ENCODE measurements around the gene CEBPB.

CEBPB gene

GRCh38 chr20:50224052-50224451 lies 33.4 kb downstream of the CEBPB start:
- no peak overlapping the region for H3K27ac ChIP-seq (ENCODE audit: low read depth, low read length)

GRCh38 chr20:50224531-50225255 lies 34.1 kb downstream of the CEBPB start:
- H3K79me2 ChIP-seq (ENCODE audit: control insufficient read depth, low read length) = no peaks in the 10 kb centered on the region
- H3K27ac ChIP-seq (ENCODE audit: low read depth, low read length) = no peak overlapping the region
- peaks cover 6% of the 10 kb centered on the region for H3K27me3 ChIP-seq (ENCODE audit: control insufficient read depth, low read length)
- H3K4me1 ChIP-seq (ENCODE audit: control insufficient read depth, low read length) = no peaks in the 10 kb centered on the region; the same call in 1 of the 2 replicates
- H4K20me1 ChIP-seq (ENCODE audit: control insufficient read depth, insufficient read depth, low read depth, low read length) = no peaks in the 10 kb centered on the region
- no peak overlapping the region for H3K4me2 ChIP-seq (ENCODE audit: low read length)
- H3K9me2 ChIP-seq (replicated peaks; ENCODE audit: control insufficient read depth, low read length) = no peaks in the 10 kb centered on the region
- no peak overlapping the region for H3K4me3 ChIP-seq (ENCODE audit: low read length)
- H3K9me3 ChIP-seq (ENCODE audit: control insufficient read depth, insufficient read depth, low read length) = no peaks in the 10 kb centered on the region
- TF ChIP-seq, protein P1, sequence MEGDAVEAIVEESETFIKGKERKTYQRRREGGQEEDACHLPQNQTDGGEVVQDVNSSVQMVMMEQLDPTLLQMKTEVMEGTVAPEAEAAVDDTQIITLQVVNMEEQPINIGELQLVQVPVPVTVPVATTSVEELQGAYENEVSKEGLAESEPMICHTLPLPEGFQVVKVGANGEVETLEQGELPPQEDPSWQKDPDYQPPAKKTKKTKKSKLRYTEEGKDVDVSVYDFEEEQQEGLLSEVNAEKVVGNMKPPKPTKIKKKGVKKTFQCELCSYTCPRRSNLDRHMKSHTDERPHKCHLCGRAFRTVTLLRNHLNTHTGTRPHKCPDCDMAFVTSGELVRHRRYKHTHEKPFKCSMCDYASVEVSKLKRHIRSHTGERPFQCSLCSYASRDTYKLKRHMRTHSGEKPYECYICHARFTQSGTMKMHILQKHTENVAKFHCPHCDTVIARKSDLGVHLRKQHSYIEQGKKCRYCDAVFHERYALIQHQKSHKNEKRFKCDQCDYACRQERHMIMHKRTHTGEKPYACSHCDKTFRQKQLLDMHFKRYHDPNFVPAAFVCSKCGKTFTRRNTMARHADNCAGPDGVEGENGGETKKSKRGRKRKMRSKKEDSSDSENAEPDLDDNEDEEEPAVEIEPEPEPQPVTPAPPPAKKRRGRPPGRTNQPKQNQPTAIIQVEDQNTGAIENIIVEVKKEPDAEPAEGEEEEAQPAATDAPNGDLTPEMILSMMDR (IDR thresholded peaks at IDR 0.05; ENCODE audit: low read depth, low read length, poor library complexity, severe bottlenecking) = peak; percentile 27
- TF ChIP-seq EZH2phosphoT487 (IDR thresholded peaks at IDR 0.05; ENCODE audit: borderline replicate concordance, low read length) = no peak
- H3F3A ChIP-seq (ENCODE audit: control insufficient read depth, insufficient read depth) = no peaks in the 10 kb centered on the region
- no peaks in the 10 kb centered on the region for H3K36me3 ChIP-seq (ENCODE audit: control insufficient read depth, low read length)

More at GRCh38 chr20:50224052-50224451, 33.4 kb downstream of the CEBPB start:
- Histone ChIP-seq H3K4me2 (ENCODE audit: low read length) (no peak overlapping the region), H3F3A (ENCODE audit: control insufficient read depth, insufficient read depth) (no peaks in the 10 kb centered on the region), H4K20me1 (ENCODE audit: control insufficient read depth, insufficient read depth, low read depth, low read length) (no peaks in the 10 kb centered on the region), H3K4me3 (ENCODE audit: low read length) (no peak overlapping the region), H3K9me2 (replicated peaks; ENCODE audit: control insufficient read depth, low read length) (no peaks in the 10 kb centered on the region), H3K27me3 (ENCODE audit: control insufficient read depth, low read length) (peaks cover 6% of the 10 kb centered on the region), H3K36me3 (ENCODE audit: control insufficient read depth, low read length) (no peaks in the 10 kb centered on the region), H3K9me3 (ENCODE audit: control insufficient read depth, insufficient read depth, low read length) (no peaks in the 10 kb centered on the region), H3K4me1 (ENCODE audit: control insufficient read depth, low read length) (no peaks in the 10 kb centered on the region; the same call in 1 of the 2 replicates), H3K79me2 (ENCODE audit: control insufficient read depth, low read length) (no peaks in the 10 kb centered on the region)
- TF ChIP-seq EZH2phosphoT487 (IDR thresholded peaks at IDR 0.05; ENCODE audit: borderline replicate concordance, low read length) = no peak
- TF ChIP-seq, protein P1 (IDR thresholded peaks at IDR 0.05; ENCODE audit: low read depth, low read length, poor library complexity, severe bottlenecking) = no peak

DNA sequence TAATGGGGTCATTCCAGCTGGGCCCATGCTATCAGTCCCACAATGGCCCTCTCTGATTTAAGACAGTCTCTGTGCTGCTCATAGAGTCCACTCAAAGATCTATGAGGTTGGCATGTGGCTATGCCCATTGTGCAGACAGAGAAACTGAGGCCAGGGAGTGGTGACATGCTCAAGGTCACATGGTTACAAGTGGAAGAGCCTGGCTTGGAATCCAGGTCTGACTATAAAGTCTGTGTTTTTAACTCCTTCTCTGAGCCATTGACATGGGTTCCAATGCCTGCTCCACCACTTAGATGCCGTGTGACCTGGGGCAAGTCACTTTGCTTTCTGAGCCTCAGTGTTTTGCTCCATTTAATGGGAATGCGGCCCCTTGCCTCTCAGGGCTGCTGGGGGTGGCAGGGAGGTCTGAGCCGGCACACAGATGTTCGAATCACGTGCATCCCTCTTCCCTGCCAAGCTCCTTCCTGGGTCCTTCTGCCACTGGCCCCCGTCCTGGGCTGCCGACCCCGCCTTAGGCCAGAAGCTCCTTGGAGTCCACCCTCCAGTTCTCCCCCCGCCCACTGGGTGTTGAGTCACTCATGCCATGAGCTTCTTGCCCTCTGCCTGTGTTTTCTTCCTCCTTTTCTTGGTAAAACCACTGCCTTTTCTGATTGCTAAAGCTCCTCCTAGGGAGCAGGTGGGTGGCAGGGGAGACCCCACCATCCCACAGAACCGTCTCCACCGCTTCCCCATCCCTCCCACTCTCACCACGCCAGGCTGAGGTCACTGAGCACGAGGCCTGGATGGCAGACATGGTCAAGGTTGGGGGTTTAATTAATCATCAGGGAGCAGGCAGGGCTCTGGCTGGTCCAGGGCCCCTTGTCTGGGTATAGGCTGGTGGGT lies 35.7 kb downstream of the CEBPB start:
- no peaks in the 10 kb centered on the region for H3K36me3 ChIP-seq (ENCODE audit: control insufficient read depth, low read length)
- H4K20me1 ChIP-seq (ENCODE audit: control insufficient read depth, insufficient read depth, low read depth, low read length) = no peaks in the 10 kb centered on the region
- peaks cover 9% of the 10 kb centered on the region for H3K27me3 ChIP-seq (ENCODE audit: control insufficient read depth, low read length)
- no peaks in the 10 kb centered on the region for H3K79me2 ChIP-seq (ENCODE audit: control insufficient read depth, low read length)
- TF ChIP-seq EZH2phosphoT487 (IDR thresholded peaks at IDR 0.05; ENCODE audit: borderline replicate concordance, low read length) = no peak
- TF ChIP-seq, protein P1 (IDR thresholded peaks at IDR 0.05; ENCODE audit: low read depth, low read length, poor library complexity, severe bottlenecking) = no peak
- no peaks in the 10 kb centered on the region for H3F3A ChIP-seq (ENCODE audit: control insufficient read depth, insufficient read depth)
- no peak overlapping the region for H3K4me3 ChIP-seq (ENCODE audit: low read length)
- H3K27ac ChIP-seq (ENCODE audit: low read depth, low read length) = no peak overlapping the region
- H3K9me2 ChIP-seq (replicated peaks; ENCODE audit: control insufficient read depth, low read length) = no peaks in the 10 kb centered on the region
- no peaks in the 10 kb centered on the region for H3K9me3 ChIP-seq (ENCODE audit: control insufficient read depth, insufficient read depth, low read length)
- no peak overlapping the region for H3K4me2 ChIP-seq (ENCODE audit: low read length)
- H3K4me1 ChIP-seq (ENCODE audit: control insufficient read depth, low read length) = no peaks in the 10 kb centered on the region; the same call in 1 of the 2 replicates
